C1 segment of cervical spinal cord (tissue), 14 donors: ENCODE data around the gene C5.

ENCODE experiments used
- DNase-seq, 14 donors: peaks; one replicate each; lab custom pipeline; 2025; lab: John Stamatoyannopoulos, UW

C5 gene

DNA sequence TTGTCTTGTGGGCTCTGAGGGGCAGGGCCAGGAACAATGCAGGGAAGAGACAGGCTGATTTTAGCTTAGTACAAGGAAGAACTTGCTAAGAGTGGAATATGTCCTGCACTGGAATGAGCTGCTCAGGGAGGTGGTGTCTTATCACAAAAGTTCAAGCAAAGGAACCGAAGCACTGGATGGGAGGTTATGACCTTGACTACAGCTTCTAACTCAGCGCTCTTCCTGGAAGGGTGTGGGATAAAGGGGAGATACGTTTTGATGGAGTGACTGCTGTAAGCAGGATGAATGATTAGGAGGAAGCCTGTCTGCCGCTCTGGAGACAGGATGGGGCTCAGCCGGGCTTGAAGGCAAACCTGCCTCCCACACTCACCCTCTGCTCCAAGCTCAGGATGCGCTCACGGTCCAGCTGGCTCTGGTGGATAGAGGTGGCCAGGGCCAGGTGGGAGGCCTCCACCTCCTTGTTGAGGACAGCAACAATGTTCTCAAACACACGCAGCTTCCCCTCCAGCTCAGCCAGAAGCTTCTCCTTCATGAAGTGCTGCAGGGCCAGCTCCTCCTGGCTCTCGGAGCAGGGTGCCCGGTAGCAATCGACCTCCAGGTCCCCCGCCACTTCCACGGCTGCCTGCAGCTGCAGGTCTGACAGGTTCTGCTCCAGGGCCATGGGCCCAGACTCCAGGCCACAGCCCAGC, 137.0 kb downstream of the C5 start:
- no peak for DNase-seq

DNA sequence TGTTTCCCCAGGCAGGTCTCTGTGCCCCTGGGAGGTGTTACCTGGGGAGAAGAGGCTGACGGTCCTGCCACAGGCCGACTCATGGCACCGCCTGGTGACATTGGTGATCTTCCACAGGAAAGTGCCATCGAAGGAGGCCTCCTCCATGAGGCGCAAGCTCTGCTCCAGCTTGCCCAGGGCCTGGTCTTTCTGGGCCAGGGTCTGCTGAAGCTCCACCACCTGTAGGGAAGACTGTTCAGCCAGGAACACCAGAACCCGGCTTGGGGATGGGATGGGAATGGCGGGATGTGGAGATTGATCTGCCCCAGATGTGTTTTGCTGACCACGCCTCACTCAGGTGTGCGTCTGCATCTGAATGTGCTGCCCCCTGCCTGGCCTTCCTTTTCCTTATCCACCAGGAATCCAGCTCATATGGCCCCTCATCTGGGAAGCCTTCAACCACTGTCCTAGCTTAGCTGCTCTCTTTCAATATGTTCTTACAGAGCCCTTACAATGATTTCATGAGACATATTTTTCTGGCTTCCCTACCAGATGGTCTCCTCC, 138.7 kb downstream of the C5 start:
- DNase-seq = no peak

DNA sequence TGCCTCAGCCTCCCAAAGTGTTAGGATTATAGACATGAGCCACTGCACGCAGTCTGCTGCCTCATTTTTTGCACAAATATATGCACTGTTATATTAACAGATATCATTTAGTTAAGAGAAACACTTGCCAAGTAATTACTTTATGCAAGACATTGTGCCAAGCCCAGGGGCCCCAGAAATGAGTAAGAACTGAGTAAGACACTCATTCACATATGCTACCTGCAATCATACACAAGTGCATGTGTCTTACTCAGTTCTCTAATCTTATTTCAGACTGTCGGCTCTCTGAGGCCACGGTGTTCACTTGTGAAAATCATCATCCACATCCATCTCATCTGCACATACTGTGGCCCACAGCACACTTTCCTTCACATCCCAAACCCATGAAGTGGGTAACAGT, 139.4 kb downstream of the C5 start:
- no peak for DNase-seq

DNA sequence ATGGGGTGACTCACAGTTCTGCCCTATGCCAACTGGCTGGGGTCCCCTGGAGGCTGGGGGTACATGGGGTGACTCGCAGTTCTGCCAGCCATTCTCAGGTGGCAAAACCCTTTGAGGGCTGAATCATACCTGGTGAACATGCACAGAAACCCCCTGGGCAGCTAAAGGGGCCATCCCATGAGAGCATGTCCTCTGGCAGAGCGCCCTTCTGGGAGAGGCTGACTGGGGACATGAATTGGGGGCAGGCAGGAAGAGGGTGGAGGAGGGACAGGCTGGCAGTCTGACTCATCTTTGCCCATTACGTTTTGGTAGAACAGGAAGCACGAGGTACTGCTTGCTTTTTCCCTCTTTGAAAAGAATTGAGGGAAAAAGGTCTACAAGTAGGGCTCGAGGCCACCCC, 140.2 kb downstream of the C5 start:
- peak in 1 of 14 donors; percentile 46 for DNase-seq

DNA sequence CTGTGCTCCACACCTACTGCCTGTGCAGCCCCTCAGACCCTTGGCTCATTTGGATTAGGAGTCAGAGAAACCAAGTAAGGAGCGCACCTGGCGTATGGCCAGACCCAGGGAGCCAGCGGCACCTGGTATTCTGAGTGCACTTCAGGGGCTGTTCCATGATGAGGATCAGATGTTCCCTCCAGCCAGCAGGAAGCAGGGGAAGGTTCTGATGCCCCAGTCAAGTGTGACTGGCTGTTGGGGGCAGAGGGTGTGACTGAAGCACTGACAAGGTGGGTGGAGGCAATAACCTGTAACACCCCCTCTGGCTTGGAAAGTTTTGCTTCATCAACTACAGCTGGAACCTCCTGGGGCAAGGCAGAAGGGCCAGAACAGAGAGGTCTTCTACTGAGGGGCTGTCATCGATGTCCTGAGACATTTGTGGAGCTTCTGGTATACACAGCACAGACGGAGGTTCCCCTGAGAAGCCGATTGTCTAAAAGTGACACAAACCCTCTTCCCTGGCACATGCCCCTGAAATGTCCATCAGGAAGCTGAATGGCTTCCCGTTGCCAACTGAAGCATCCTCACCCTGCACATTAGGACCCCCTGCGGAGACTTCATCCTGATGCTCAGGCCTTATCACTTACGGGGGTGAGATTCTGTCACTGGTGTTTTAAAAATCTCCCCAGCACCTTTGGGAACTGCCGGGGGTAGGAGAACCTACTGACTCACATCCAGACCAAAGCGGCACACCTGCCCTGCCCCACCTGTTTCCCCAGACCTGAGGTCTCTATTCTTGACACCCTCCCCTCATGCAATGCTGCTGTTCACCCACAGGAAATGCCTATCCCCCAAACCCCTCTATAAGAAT, 144.5 kb downstream of the C5 start:
- DNase-seq = no peak

DNA sequence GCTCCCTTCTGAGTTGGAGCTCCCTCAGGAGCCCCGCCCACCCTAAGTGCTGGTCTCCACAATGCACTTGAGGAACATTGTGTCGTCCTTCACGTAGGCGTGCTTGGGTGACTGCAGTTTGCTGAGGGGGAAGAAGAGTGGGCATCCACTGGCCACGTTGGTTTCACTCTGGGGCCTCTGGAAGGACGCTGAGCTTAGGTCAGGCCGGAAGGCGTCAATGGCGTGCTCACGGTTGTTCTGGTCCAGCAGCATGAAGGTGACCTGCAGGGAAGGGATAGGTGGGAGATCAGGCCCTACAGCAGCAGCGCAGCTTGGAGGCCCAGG, 145.1 kb downstream of the C5 start:
- DNase-seq = no peak

DNA sequence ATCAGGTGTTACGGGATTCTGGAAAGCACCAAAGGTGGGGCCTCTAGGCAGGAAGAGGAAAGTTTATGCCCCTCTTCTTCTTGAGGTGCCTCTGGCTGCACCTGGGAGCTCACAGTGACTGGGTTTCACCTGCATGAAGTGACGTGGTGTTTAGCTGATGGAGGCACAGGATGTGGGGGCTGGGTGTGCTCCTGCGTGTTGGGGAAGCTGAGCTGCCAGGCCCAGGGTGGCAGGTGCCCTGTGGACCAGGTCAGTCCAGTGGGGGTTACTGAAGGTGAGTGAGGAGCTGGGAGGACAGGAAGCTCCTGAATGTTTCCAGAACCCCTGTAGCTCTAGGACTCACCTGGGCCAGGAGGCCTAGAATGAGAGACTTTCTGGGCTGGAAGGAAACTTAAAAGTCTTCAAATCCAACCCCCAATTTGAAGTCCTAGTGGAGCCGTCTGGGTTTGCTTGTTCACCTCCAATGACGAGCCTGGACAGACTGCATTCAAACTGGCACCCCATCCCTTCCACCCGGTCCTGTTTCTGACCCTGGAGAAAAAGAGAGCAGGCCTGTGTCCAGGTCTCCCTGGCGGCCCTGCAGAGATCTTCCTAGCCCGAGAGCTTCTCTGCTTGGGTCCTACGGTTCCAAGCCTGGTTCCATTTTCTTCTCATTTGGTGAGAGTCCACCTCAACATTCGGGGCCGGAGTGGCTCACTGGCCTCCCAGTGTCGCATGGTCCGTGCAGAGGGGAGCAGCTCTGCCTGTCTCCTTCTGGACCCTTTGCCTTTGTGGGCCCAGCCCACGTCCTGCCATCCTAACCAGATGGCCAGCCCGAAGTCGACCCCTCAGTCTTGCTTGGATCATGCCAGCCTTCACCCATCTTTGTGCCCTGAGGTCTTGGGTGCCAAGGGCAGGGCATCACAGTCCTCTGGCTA, 145.8 kb downstream of the C5 start:
- DNase-seq = no peak

DNA sequence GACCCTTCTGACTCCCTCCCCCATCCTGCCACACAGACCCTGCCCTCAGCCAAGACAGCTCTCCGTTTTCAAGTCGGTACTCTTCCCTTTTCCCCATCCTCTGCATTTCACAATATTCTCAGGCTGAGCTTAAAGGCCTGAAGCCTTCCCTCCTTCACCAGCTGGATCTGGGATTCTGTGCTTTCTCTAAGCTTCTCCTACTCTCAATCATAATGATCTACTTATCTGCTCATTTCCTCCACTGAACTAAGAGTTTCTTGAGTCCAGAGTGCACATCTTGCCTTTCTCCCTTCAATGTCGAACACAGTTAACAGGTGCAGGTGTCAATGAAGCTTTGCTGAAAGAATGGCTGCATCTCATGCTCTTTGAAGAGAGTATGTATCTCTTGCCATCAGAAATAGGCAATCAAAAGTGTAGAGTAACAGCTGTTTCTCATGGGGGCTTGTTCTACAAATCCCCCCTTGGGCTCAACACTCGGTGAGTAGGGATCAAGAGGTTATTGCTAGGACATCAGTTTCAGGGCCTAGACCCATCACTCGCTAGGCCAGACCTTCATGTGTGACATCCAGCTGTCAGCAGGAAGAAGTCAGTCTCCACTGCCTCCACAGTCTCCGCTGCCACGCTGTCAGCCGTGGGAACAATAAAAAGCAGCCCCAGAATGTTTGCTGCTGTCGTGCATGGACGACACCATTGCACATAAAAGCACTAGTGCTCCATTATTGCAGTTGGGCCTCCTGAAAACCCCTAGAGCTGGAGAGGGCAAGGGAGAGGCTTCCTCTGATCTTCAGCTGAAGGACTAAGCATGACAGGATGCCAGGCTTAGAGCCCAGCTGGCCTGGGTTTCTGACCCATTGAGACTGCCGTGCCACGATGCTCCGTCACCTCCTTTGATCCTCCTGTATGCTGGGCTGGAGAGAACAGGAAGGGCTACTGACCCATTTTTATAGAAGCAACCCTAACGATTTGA, 147.2 kb downstream of the C5 start:
- no peak for DNase-seq
